GM19455 (cell line): ENCODE results near the gene ABCG8.

Experiments
- ATAC-seq: cut with Tn5 transposase; IDR thresholded peaks from one replicate; pipeline ENCODE4 v1.9.1; 2021; ENCODE audit not compliant: unreplicated experiment

The ABCG8 gene

GRCh38 chr2:43838560-43839267 lies at the start of gene ABCG8, which contains the start of gene ABCG5:
ABCG8 (plus strand) TSS chr2:43838971; CDS start chr2:43839054, 83 bp downstream.
ABCG5 (minus strand) TSS chr2:43838839; CDS start chr2:43838679, 160 bp downstream.
- ATAC-seq = no peak

- no peak for ATAC-seq
These were observed 48.6 kb upstream of the ABCG8 start for GRCh38 chr2:43790147-43790546.

- no peak for ATAC-seq
These were observed 47.6 kb upstream of the ABCG8 start for GRCh38 chr2:43791035-43791765.

GRCh38 chr2:43792653-43793052 lies 46.1 kb upstream of the ABCG8 start:
- no peak for ATAC-seq

GRCh38 chr2:43794956-43795355 lies 43.8 kb upstream of the ABCG8 start:
- no peak for ATAC-seq

GRCh38 chr2:43796206-43796605 lies 42.6 kb upstream of the ABCG8 start:
- no peak for ATAC-seq

- ATAC-seq = no peak
These were observed 40.5 kb upstream of the ABCG8 start for GRCh38 chr2:43798300-43798699.

GRCh38 chr2:43800894-43801293 lies 37.9 kb upstream of the ABCG8 start:
- no peak for ATAC-seq

GRCh38 chr2:43802135-43802534 lies 36.6 kb upstream of the ABCG8 start:
- ATAC-seq = no peak

- ATAC-seq = no peak
These were observed 35.7 kb upstream of the ABCG8 start for GRCh38 chr2:43803113-43803512.

- no peak for ATAC-seq
These were observed 32.1 kb upstream of the ABCG8 start for GRCh38 chr2:43806719-43807031.

- no peak for ATAC-seq
These were observed 28.3 kb upstream of the ABCG8 start for GRCh38 chr2:43810452-43810851.

GRCh38 chr2:43810888-43811287 lies 27.9 kb upstream of the ABCG8 start:
- ATAC-seq = no peak

- no peak for ATAC-seq
These were observed 26.8 kb upstream of the ABCG8 start for GRCh38 chr2:43812006-43812405.

- ATAC-seq = no peak
These were observed 25.8 kb upstream of the ABCG8 start for GRCh38 chr2:43812947-43813346.

- ATAC-seq = no peak
These were observed 24.1 kb upstream of the ABCG8 start for GRCh38 chr2:43814711-43815110.

- ATAC-seq = no peak
These were observed 20.0 kb upstream of the ABCG8 start for GRCh38 chr2:43818761-43819160.

- no peak for ATAC-seq
These were observed 19.1 kb upstream of the ABCG8 start for GRCh38 chr2:43819491-43820163.

- ATAC-seq = no peak
These were observed 15.9 kb upstream of the ABCG8 start for GRCh38 chr2:43822839-43823238.

GRCh38 chr2:43823751-43824150 lies 15.0 kb upstream of the ABCG8 start:
- ATAC-seq = no peak

GRCh38 chr2:43824512-43824911 lies 14.3 kb upstream of the ABCG8 start:
- no peak for ATAC-seq

GRCh38 chr2:43824951-43825493 lies 13.7 kb upstream of the ABCG8 start:
- no peak for ATAC-seq
